Choroid plexus epithelial cell (primary cell): ENCODE measurements around the gene CHMP1A.

Experiments
- DNase-seq: peaks from one replicate; pipeline ENCODE4 v3.0.0-alpha.2; 2010; ENCODE audit warnings: low read depth
- H3K4me3 ChIP-seq: 2 replicates; pipeline ENCODE4 v1.5.1; 2011; ENCODE audit warnings: low read depth, mild to moderate bottlenecking, control low read depth, low read length, moderate library complexity
- CTCF ChIP-seq: conservative IDR thresholded peaks from 2 replicates; pipeline ENCODE4 v1.5.1; 2011; ENCODE audit warnings: low read depth, mild to moderate bottlenecking, control low read depth, inconsistent platforms, low read length, moderate library complexity

Gene CHMP1A

DNA sequence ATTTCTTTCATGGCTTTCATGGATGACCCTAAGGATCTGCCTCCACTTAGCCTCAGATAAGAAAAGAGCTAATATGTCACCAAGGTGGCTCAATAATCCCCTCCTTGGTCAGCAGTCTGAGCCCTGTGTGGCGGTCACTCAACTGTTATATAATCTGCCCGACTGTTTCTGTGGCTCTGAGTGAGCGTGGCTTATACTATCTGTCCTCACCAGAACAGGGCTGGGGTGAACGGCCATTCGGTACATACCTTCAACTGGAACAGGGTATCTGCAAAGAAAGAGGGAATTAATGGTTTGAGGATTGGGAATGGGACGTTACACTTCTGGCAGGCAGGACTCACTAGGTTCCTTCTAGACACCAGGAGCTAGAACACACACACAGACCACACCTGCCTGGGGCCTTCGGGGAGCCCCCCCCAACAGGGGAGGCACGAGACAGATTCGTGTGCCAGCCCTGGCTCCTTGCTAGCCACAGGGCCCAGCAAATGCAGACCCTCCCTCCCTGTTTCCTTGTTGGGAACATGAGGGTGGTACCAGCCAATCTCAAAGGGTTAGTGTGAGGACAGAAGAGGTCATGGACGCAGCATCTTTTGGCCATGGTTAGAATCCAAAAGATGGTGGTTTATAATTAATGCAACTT, 3.7 kb downstream of the CHMP1A start:
- no peak overlapping the region for H3K4me3 ChIP-seq
- no peak for TF ChIP-seq CTCF
- DNase-seq: no peak

- TF ChIP-seq CTCF: no peak
- no peak for DNase-seq
- H3K4me3 ChIP-seq: no peak overlapping the region
These were observed 5.9 kb downstream of the CHMP1A start for GRCh38 chr16:89651584-89651983.

DNA sequence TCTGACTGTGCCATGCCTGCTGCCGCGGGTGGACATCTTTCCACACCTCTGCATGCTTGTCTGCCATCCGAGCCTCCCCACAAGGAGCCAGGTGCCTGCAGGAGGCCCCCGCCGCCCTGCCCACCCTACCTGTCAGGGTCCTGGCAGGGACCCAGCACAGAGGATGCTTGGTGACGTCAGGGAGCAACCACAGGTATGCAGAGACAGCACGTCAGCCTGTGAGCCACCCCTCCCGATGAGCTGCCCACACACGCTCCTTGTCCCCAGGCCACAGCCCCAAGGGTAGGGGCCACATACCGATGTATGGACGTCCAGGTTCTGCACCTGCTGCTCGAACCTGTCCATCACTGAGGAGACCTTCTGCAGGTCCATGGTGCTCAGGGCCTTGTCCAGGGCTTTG, 10.6 kb downstream of the CHMP1A start:
- no peak for TF ChIP-seq CTCF
- no peak for DNase-seq
- H3K4me3 ChIP-seq: no peak overlapping the region

DNA sequence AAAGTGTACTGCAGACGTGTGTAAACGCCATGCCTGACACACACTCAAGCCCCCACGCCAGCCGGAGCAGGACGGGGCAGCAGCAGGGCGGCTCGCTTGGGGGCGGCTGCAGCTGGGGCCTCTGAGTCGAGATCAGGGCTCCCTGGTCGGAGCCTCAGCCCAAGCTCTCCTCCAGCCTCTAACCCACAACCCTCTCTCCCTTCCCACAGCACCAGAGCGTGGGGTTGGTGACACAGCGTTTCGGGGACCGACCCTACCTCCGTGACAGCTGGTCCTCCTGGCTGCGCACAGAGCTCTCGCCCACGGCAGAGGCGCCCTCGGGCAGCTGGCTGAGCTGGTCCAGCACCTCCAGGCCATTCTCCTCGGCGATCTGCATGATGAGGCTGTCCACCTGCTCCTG, 11.2 kb downstream of the CHMP1A start:
- H3K4me3 ChIP-seq: no peak overlapping the region
- no peak for DNase-seq
- no peak for TF ChIP-seq CTCF

DNA sequence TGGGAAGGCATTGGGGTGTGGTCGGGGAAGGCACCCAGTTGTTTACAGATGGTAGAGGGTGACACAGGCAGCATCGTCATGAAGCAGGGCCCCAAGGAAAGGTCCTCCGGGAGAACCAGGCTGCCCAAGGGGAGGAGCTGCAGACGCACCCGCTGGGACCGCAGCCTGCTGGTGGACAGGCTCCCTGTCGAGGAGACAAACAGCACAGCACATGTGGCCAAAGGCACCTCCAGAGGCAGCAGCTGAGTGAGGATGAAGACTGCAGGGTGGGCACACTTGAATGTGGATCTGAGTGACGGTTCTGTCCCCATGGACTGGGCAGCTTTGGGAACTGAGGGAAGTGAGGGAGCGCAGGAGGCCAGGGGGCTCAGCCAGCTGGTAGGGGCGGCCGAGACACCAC, 12.4 kb downstream of the CHMP1A start:
- no peak overlapping the region for H3K4me3 ChIP-seq
- TF ChIP-seq CTCF: no peak
- no peak for DNase-seq

- TF ChIP-seq CTCF: no peak
- DNase-seq: no peak
- no peak overlapping the region for H3K4me3 ChIP-seq
These were observed 13.7 kb downstream of the CHMP1A start for GRCh38 chr16:89643769-89644300.

DNA sequence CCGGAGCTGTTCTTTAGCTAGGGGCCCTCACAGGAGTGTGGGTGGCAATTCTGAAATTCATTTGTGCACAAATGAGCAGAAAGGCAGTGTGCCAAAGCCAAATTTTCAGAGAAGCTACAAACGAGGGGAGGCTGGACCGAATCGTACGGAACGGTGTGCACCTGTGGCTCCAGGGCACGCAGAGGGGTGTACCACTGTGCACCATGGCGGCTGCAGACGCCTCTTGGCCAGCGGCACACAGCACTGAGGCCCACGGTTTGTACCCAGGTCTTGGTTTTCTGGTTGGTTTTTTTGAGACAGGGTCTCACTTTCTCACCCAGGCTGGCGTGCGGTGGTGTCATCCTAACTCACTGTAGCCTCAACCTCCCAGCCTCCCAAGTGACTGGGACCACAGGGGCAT, 14.9 kb downstream of the CHMP1A start:
- no peak for DNase-seq
- no peak for TF ChIP-seq CTCF
- no peak overlapping the region for H3K4me3 ChIP-seq
